Stimulated activated CD4-positive, alpha-beta T cell treated with anti-CD3 and anti-CD28 coated beads, TNF-alpha, amount 100 ng/mL, for 1 hour (primary cell): ENCODE results near the gene ZC3H7B.

Experiments
- DNase-seq, 3 donors: peaks; one replicate each; pipeline ENCODE4 v3.0.0-alpha.2; 2020; ENCODE audit warnings: low read depth in 3 of 3, low spot score in 1 of 3

The ZC3H7B gene

GRCh38 chr22:41324821-41325528, 23.6 kb downstream of the ZC3H7B start:
- DNase-seq: no peak

- no peak for DNase-seq
These were observed 25.8 kb downstream of the ZC3H7B start for GRCh38 chr22:41327124-41327523.

DNA sequence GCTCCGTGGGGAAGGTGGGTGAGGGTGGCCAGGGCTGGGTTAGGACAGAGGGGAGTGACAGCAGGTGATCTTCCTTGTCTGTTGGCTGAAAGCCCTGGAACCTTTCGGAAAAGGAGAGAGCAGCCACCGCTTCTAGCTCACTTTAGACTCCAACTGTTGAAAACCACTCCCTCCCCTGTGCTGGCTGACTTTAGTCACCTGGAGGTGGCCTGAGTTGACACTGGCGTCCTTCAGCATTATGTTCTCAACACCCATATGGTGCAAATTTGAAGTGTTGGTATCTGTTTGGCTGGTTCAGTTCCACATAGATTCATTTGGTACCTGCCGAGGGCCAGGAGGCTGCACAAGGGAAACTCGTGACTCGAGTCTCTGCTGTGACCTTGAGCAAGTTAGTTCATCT, 28.8 kb downstream of the ZC3H7B start:
- DNase-seq: no peak

DNA sequence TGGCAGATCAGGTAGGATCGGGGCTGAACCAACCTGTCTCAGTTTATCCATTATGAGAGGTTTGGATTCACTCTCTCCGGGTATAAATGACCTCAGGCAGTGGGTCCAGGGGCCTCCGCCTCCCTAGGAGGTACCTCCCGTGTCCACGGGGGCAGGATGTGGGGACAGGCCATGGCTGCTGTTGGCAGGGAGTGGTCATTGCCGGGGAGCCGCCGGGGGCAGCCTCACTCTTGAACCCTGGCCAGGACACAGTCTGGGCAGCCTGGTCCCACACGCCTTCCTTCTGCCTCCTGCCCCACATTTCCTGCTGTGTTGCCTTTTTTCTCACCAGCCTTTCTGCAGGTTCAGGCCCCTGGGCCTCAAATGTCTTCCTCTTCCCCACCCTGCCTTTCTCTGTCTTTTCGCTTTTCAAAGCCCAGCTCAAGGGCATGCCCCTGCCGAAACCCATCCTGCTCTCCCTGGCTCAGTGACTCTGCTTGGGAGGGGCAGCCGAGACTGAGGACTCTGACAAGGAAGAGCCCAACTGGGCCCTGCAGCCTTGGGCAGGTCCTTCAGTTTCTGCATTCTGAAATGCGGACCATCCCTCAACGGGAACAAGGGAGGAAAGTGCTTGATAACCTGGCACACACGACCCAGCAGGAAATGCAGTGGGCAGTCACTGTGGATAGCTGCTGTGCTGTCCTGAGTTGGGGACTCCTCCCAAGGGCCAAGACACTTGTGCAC, 31.1 kb downstream of the ZC3H7B start:
- DNase-seq: no peak

DNA sequence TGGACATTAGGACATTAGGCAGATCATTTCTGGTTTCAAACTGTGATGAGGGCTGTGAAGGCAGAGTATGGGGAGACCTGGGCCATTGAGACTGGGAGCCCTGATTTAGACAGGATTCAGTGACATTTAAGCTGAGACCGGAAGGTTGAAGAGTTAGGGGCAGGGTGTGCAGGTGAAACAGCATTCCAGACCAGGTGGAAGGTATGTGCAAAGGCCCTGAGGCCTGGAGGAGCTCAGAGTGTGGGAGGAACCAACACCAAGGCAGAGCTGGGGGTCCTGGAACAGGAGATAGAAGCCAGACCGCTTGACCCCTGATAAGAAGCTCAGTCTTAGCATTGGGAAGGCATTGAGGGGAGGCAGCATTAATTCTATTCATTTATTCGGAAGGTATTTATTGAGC, 32.5 kb downstream of the ZC3H7B start:
- DNase-seq: no peak

GRCh38 chr22:41334215-41334614, 32.9 kb downstream of the ZC3H7B start:
- no peak for DNase-seq

DNA sequence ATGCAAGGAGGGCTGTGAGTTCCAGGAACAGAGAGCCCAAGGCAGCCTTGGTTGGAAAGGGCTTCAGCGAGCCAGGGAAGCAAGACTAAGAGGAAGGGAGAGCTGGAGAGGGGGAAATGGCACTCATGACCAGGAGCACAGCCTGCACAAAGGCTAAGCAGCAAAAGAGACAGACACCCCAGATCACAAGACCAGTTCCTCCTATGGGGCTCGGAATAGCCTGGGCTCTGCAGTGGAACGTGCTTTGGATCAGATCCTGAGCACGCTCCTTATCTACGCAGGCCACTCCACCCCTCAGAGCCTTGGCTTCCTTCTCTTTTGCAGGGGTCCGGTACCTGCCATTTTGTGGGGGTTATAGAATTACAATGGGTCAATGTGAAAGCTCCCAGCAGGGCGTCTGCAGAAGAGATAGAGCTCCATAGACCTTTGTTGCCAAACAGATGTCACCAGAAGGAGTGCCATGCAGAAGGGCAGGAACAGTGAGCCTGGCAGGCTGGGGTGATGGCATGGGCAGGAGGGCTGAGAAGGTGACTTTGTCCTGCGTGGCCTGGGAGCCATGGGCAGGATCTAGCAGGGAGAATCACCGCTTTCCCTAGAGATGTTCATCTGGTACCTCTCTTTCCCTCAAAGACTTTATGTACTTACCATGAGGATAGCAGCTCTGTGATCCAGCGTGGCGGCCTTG, 33.8 kb downstream of the ZC3H7B start:
- no peak for DNase-seq

GRCh38 chr22:41338614-41339212, 37.4 kb downstream of the ZC3H7B start:
- DNase-seq: no peak

DNA sequence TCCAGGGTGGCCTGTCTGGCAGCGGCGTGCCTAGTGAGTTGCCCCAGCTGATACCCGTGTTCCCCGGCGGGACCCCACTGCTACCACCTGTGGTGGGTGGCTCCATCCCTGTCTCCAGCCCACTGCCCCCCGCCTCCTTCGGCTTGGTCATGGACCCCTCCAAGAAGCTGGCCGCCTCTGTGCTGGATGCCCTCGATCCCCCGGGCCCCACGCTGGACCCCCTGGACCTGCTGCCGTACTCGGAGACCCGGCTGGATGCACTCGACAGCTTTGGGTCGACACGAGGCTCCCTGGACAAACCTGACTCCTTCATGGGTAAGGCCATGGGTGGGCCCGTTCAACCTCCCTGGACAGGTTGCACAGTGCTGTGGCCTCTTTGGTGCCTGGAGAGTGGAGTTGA, 38.5 kb downstream of the ZC3H7B start:
- DNase-seq: no peak

DNA sequence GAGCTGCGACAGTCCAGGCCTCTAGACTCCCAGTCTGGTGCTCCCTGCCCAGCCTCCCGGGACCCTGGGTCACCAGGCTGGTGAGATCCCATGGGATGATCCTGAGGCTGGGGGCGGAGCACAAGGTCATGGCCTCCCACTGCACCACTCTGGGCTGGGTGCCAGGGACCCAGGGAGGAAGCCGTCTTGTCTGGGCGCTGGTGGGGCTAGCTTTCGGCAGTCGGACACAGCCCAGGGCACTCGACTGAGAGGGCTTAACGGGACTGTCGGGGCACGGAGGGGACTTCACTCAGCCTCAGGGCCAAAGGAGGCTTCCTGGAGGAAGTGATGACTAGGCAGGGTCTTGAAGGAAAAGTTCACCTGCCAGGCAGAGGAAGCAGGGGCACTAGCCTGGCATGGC, 39.0 kb downstream of the ZC3H7B start:
- DNase-seq: no peak

- DNase-seq: no peak
These were observed 39.7 kb downstream of the ZC3H7B start for GRCh38 chr22:41341012-41341411.

GRCh38 chr22:41341990-41342389, 40.7 kb downstream of the ZC3H7B start:
- DNase-seq: no peak

DNA sequence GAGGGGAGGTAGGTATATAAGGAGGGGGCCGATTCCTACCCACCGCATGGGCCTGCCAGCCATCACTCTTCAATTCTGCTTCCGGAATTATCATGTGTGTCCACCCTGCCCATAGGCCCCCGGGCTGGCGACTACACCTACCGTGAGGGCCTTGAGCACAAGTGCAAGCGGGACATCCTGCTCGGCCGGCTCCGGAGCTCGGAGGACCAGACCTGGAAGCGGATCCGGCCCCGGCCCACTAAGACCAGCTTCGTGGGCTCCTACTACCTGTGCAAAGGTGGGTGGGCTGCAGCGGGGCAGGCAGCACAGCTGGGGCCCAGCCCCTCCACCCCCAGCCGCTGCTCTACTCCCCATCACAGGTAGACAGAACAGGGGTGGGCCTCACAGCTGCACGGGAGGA, 42.0 kb downstream of the ZC3H7B start:
- DNase-seq: no peak

- no peak for DNase-seq
These were observed 42.4 kb downstream of the ZC3H7B start for GRCh38 chr22:41343717-41344116.

DNA sequence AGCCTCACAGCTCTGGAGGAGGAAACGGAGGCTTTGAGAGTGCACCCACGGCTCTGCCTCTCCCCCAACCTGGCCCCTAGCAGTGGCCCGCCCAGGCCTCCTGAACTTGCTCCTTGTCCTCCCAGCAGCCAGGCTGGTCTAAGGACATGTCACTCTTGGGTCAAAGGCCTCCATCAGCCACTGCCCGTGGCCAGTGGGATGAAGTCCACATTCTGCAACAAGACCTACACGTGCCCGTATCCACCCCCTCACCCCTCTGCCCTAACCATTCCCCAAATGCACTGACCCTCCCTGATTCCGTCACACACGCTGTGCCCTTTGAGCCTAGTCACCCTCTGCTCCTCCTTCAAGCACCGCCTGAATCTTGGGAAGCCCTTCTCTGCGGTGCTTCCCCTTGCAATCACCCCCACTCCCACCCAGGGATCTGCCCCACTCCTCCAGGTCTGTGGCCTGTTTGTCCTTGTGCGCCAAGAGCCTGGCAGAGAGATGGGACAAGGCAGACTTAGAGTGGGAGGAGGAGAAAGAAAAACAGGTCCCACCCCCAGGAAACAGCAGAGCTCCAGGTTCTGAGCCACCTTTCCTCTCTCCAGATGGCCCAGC, 43.0 kb downstream of the ZC3H7B start:
- DNase-seq: no peak

DNA sequence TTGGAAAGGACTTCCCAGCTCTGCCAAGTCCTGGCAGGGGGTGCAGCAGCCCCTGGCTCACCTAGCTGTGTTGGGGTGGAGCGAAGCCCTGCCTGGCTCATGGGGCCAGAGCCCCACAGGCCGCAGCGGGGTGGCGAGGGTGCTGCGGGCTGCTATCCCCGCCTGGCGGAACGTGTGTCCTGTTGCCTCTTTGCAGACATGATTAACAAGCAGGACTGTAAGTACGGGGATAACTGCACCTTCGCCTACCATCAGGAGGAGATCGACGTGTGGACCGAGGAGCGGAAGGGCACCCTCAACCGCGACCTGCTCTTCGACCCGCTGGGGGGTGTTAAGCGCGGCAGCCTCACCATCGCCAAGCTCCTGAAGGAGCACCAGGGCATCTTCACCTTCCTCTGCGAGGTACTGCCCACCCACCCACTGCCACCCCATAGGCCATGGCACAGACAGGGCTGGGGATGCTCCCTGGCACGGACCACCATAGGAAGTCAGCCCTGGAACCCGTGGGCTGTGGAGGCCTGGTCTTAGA, 44.5 kb downstream of the ZC3H7B start:
- DNase-seq: no peak

DNA sequence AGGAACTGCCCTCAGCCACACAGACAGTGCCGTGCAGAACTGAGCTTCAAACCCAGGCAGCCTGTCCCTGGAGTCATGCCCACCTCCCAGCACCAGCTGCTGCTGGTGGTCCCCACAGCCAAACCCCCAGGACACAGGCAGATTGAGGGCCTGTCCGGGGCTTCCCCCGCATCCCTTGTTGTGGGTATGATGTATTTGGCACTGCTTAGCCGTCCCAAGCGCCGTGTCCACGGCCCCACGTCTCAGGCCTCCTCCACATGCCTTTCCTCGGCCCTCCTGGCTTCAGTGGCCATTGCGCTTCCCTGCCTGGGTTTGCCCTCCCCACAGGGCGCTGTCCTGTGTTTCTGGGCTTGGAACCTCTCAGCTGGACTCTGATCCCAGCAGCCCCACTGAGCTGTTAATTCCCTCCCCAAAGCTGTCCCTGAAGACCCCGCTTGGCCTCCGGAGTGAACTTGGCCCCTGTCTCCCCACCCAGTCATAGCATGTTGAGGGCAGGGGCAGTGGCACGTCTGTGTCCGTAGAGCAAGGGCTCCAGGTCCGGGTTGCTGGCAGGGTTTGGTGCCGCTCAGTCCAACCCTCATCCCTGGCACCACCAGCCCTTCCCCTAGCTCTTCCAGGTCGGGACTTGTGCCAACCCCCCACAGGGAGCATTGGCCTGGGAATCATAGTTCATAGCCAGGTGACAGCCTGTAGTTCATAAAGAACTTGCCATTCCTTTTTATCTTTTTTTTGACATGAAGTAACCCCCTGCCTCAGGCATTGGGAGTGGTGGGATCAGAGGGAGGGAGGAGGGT, 45.9 kb downstream of the ZC3H7B start:
- DNase-seq: no peak

DNA sequence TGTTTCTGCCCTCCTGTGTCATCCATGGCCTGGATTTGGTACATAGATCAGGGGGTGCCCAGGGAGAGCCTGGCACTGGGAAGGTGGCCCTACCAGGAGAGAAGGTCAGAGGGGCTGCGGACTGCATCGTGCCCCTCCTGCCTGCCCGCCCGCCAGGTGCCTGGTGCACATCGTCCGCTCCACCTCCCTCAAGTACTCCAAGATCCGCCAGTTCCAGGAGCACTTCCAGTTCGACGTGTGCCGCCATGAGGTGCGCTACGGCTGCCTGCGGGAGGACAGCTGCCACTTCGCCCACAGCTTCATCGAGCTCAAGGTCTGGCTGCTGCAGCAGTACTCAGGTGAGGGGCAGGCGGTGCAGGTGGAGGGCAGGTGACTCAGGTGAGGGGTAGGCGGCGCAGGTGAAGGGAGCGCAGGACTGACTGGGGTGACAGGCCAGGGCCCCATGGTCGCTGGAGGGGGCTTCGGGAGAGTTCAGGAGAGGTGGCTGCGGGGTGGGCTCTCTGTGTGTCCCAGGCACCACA, 47.7 kb downstream of the ZC3H7B start:
- no peak for DNase-seq

DNA sequence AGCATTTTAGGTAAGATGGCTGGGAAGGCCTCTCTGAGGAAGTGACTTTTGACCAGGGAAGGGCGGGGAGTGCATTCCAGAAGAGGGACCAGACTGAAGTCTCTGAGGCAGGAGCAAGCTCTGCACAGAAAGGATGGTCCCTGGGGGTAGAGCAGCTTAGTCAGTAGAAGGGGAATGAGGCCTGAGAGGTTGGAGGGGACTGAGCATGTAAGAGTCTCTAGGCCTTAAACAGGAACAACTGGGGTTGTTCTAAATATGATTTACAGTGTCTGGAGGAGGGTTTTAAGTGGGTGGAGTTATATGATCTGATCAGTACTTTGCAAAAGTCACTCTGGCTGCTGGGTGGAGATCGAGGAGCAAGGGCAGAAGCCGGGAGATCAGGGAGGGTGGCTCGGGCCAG, 48.8 kb downstream of the ZC3H7B start:
- no peak for DNase-seq

- DNase-seq: no peak
These were observed 49.7 kb downstream of the ZC3H7B start for GRCh38 chr22:41351011-41351410.
